ENCODE measurements around the gene LY6G6F. TPM values are rescaled to one million over a fixed set of nuclear protein-coding genes. Genes with fewer than 3 reads are reported as not detected.

The LY6G6F gene
- total and polyA plus RNA-seq, 2 donors (not counting 3 experiments of a cell fraction or from before 2014, with no cell fraction given), result not detected

DNA sequence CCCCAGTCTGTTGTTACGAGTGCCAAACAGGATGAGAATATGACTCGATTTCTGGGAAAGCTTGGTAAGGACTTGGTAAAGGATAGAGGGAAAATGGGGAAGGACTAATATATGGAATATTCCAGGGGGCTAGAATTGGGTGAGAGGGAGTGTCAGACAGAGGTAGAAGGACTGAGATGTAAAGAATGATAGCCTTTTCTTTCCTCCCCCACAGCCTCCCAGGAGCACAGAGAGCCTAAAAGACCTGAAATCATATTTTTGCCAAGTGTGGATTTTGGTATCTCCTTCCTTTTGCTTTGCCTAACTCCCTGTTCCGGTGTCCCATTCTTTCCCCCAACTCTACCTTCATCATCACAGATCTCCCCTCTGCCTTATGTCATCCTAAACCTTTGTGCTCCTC, 36.2 kb downstream of the LY6G6F start:
- H3K27me3 ChIP-seq (ENCODE audit: control insufficient read depth in 2 of 2, insufficient read depth in 2 of 2, low read length in 2 of 2), result no peaks in the 10 kb centered on the region
- H3K27ac ChIP-seq (ENCODE audit: insufficient read depth, low read depth, low read length), result no peak overlapping the region
- intact Hi-C loops (cut with micrococcal nuclease), result no loop called here
- FAIRE-seq (no peak), DNase-seq (ENCODE audit: low read depth, low spot score) (no peak)
- H3K4me1 ChIP-seq (ENCODE audit: control insufficient read depth, extremely low read depth, insufficient read depth, low read length), result peaks cover 16% of the 10 kb centered on the region
- CTCF ChIA-PET, result interaction anchor here (1.0 kb wide), 1 partner anchor 43 kb away, joined by 4 read pairs; no protein-coding TSS in a partner anchor
- no peak overlapping the region for H3K9ac ChIP-seq (replicated peaks; ENCODE audit: extremely low read depth, insufficient read depth, low read length)
- dilution Hi-C loops (cut with MboI; ENCODE audit: extremely low pct_ligation_motif_present, low sequenced_read_pairs), result no loop called here
- no peaks in the 10 kb centered on the region for H3K36me3 ChIP-seq (ENCODE audit: control insufficient read depth in 2 of 2, extremely low read depth in 1 of 2, insufficient read depth in 2 of 2, low read length in 2 of 2)
- H3K9me3 ChIP-seq (replicated peaks; ENCODE audit: control insufficient read depth, insufficient read depth, low read length), result no peaks in the 10 kb centered on the region
- no peak overlapping the region for H3K4me3 ChIP-seq (replicated peaks in 1 of 3; ENCODE audit: insufficient read depth in 1 of 3, low read depth in 1 of 3, low read length in 3 of 3)
- TF ChIP-seq POLR2A (IDR thresholded peaks at IDR 0.05; ENCODE audit: low read depth, low read length) (no peak), JUN (IDR thresholded peaks at IDR 0.05; ENCODE audit: borderline replicate concordance, insufficient read depth, insufficient read length, low read depth) (no peak), EZH2 (IDR thresholded peaks at IDR 0.05; ENCODE audit: borderline replicate concordance, low read depth, low read length, severe bottlenecking) (no peak), GATA2 (IDR thresholded peaks at IDR 0.05; ENCODE audit: insufficient read depth, insufficient read length, low read depth, low read length) (no peak), POLR2AphosphoS5 (IDR thresholded peaks at IDR 0.05; ENCODE audit: insufficient read depth, low read depth, low read length) (no peak), MYC (IDR thresholded peaks at IDR 0.05; ENCODE audit: low read depth, low read length) (no peak), FOS (IDR thresholded peaks at IDR 0.05; ENCODE audit: borderline replicate concordance, insufficient read depth, low read length) (no peak)
- TF ChIP-seq, protein P1, sequence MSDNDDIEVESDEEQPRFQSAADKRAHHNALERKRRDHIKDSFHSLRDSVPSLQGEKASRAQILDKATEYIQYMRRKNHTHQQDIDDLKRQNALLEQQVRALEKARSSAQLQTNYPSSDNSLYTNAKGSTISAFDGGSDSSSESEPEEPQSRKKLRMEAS (IDR thresholded peaks at IDR 0.05; ENCODE audit: insufficient read depth, insufficient read length), result no peak
- TF ChIP-seq, protein P2, sequence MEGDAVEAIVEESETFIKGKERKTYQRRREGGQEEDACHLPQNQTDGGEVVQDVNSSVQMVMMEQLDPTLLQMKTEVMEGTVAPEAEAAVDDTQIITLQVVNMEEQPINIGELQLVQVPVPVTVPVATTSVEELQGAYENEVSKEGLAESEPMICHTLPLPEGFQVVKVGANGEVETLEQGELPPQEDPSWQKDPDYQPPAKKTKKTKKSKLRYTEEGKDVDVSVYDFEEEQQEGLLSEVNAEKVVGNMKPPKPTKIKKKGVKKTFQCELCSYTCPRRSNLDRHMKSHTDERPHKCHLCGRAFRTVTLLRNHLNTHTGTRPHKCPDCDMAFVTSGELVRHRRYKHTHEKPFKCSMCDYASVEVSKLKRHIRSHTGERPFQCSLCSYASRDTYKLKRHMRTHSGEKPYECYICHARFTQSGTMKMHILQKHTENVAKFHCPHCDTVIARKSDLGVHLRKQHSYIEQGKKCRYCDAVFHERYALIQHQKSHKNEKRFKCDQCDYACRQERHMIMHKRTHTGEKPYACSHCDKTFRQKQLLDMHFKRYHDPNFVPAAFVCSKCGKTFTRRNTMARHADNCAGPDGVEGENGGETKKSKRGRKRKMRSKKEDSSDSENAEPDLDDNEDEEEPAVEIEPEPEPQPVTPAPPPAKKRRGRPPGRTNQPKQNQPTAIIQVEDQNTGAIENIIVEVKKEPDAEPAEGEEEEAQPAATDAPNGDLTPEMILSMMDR (IDR thresholded peaks at IDR 0.05; ENCODE audit: extremely low read depth in 1 of 2, insufficient read depth in 1 of 2, low read depth in 1 of 2, low read length in 2 of 2), result no peak
- no peaks in the 10 kb centered on the region for H3K9me1 ChIP-seq (replicated peaks; ENCODE audit: control insufficient read depth, extremely low read depth, insufficient read depth, low read length)
- no peaks in the 10 kb centered on the region for H4K20me1 ChIP-seq (replicated peaks; ENCODE audit: control insufficient read depth, extremely low read depth, insufficient read depth, low read length)
- H3K4me2 ChIP-seq (ENCODE audit: insufficient read depth, low read length), result no peak overlapping the region
- POLR2A ChIA-PET, result interaction anchor here (0.5 kb wide), 1 partner anchor 1128 kb away, joined by 3 read pairs; no protein-coding TSS in a partner anchor
- BruUV-seq (replicated peaks), result no TSS peak
- no peak overlapping the region for H2AFZ ChIP-seq (ENCODE audit: low read depth, low read length)
- peaks cover 3% of the 10 kb centered on the region for H3K79me2 ChIP-seq (ENCODE audit: control insufficient read depth, insufficient read depth, low read length)

Measured in endothelial cell of umbilical vein (primary cell).